CD4-positive, alpha-beta T cell treated with Interleukin-6 for 4 hours (primary cell): Measurements from ENCODE around the gene RASSF3.
"Not testable (repeated sequence)": the region's sequence is repeated elsewhere in the genome, so short reads cannot be mapped to it uniquely, and the experiment has no call there.

Experiments used
- DNase-seq: peaks from one replicate; pipeline ENCODE4 v3.0.0-alpha.2; 2020; ENCODE audit warnings: mixed read lengths

Gene RASSF3

GRCh38 chr12:64600164-64600561 is 10.1 kb upstream of the RASSF3 start:
- no peak for DNase-seq

GRCh38 chr12:64603183-64603841 is 7.0 kb upstream of the RASSF3 start:
- DNase-seq = no peak

- peak; percentile 61 for DNase-seq
These were observed 1.3 kb upstream of the RASSF3 start for GRCh38 chr12:64608901-64609535.

GRCh38 chr12:64609536-64610078 is 688 bp upstream of the RASSF3 start:
- no peak for DNase-seq

GRCh38 chr12:64610660-64611340 is 505 bp downstream of the RASSF3 start:
- DNase-seq = peak; percentile 78

GRCh38 chr12:64611341-64612284 is 1.3 kb downstream of the RASSF3 start:
- DNase-seq = peak; percentile 40

GRCh38 chr12:64612843-64613242 is 2.5 kb downstream of the RASSF3 start:
- no peak for DNase-seq

GRCh38 chr12:64613775-64614398 is 3.6 kb downstream of the RASSF3 start:
- not testable (repeated sequence) for DNase-seq

- DNase-seq = no peak
These were observed 5.9 kb downstream of the RASSF3 start for GRCh38 chr12:64616201-64616600.

- DNase-seq = no peak
These were observed 8.8 kb downstream of the RASSF3 start for GRCh38 chr12:64618953-64619590.

GRCh38 chr12:64621257-64621942 is 11.1 kb downstream of the RASSF3 start:
- DNase-seq = no peak

GRCh38 chr12:64624035-64624434 is 13.7 kb downstream of the RASSF3 start:
- no peak for DNase-seq

- DNase-seq = peak; percentile 42
These were observed 15.2 kb downstream of the RASSF3 start for GRCh38 chr12:64625243-64626077.

- not testable (repeated sequence) for DNase-seq
These were observed 16.3 kb downstream of the RASSF3 start for GRCh38 chr12:64626588-64626987.

- DNase-seq = no peak
These were observed 17.5 kb downstream of the RASSF3 start for GRCh38 chr12:64627771-64628170.

GRCh38 chr12:64631197-64631596 is 20.9 kb downstream of the RASSF3 start:
- DNase-seq = peak; percentile 26

GRCh38 chr12:64633011-64633939 is 23.0 kb downstream of the RASSF3 start:
- no peak for DNase-seq

GRCh38 chr12:64633940-64634337 is 23.6 kb downstream of the RASSF3 start:
- DNase-seq = peak; percentile 67
